Hematopoietic multipotent progenitor cell treated with erythropoietin and hydrocortisone succinate and interleukin-3 and kit ligand, for 6 days (in vitro differentiated cells): Measurements from ENCODE around the gene ATP8B1.
"Not testable (repeated sequence)": the region's sequence is repeated elsewhere in the genome, so short reads cannot be mapped to it uniquely, and the experiment has no call there.

Experiments
- DNase-seq: peaks from one replicate; pipeline ENCODE4 v3.0.0-alpha.2; 2015

Gene ATP8B1

GRCh38 chr18:57651914-57652313, 151.2 kb downstream of the ATP8B1 start:
- no peak for DNase-seq

- peak; percentile 79 for DNase-seq
Observed at GRCh38 chr18:57649556-57650500, 153.3 kb downstream of the ATP8B1 start.

- no peak for DNase-seq
Observed at GRCh38 chr18:57648414-57648813, 154.7 kb downstream of the ATP8B1 start.

- peak; percentile 49 for DNase-seq
Observed at GRCh38 chr18:57644540-57644939, 158.6 kb downstream of the ATP8B1 start.

- DNase-seq = not testable (repeated sequence)
Observed at GRCh38 chr18:57643726-57644125, 159.4 kb downstream of the ATP8B1 start.

GRCh38 chr18:57642462-57642861, 160.7 kb downstream of the ATP8B1 start:
- DNase-seq = not testable (repeated sequence)

- no peak for DNase-seq
Observed at GRCh38 chr18:57640749-57641148, 162.4 kb downstream of the ATP8B1 start.

- DNase-seq = no peak
Observed at GRCh38 chr18:57640236-57640635, 162.9 kb downstream of the ATP8B1 start.

- no peak for DNase-seq
Observed at GRCh38 chr18:57635003-57635822, 167.9 kb downstream of the ATP8B1 start.

- DNase-seq = no peak
Observed at GRCh38 chr18:57631697-57632096, 171.4 kb downstream of the ATP8B1 start.

- DNase-seq = no peak
Observed at GRCh38 chr18:57630754-57631595, 172.1 kb downstream of the ATP8B1 start.

GRCh38 chr18:57630002-57630753, 172.9 kb downstream of the ATP8B1 start:
- DNase-seq = peak; percentile 97

GRCh38 chr18:57629422-57629821, 173.7 kb downstream of the ATP8B1 start:
- no peak for DNase-seq

GRCh38 chr18:57627488-57627887, 175.6 kb downstream of the ATP8B1 start:
- DNase-seq = no peak

- DNase-seq = no peak
Observed at GRCh38 chr18:57624988-57625387, 178.1 kb downstream of the ATP8B1 start.

GRCh38 chr18:57621246-57621604, 181.9 kb downstream of the ATP8B1 start:
- no peak for DNase-seq

- DNase-seq = no peak
Observed at GRCh38 chr18:57619876-57620275, 183.2 kb downstream of the ATP8B1 start.

- no peak for DNase-seq
Observed at GRCh38 chr18:57618910-57619309, 184.2 kb downstream of the ATP8B1 start.

GRCh38 chr18:57603871-57604270, 199.2 kb downstream of the ATP8B1 start:
- peak; percentile 68 for DNase-seq
